HEK293T (cell line): ENCODE measurements around the gene OLFM2.

ENCODE experiments used
- ARNT ChIP-seq: fragments of 450-650 bp; IDR thresholded peaks from 2 replicates; pipeline ENCODE4 v1.6.1; 2017; ENCODE audit warnings: mild to moderate bottlenecking
- BHLHE40 ChIP-seq: fragments of 450-650 bp; IDR thresholded peaks from 2 replicates; pipeline ENCODE4 v1.6.1; 2016; ENCODE audit warnings: mild to moderate bottlenecking, moderate library complexity, borderline replicate concordance
- FOXA1 ChIP-seq: fragments of 450-650 bp; IDR thresholded peaks from 2 replicates; pipeline ENCODE4 v1.6.1; 2016; ENCODE audit warnings: mild to moderate bottlenecking
- FOXM1 ChIP-seq: fragments of 450-650 bp; IDR thresholded peaks from 2 replicates; pipeline ENCODE4 v1.6.1; 2017; ENCODE audit warnings: mild to moderate bottlenecking, borderline replicate concordance

DNA sequence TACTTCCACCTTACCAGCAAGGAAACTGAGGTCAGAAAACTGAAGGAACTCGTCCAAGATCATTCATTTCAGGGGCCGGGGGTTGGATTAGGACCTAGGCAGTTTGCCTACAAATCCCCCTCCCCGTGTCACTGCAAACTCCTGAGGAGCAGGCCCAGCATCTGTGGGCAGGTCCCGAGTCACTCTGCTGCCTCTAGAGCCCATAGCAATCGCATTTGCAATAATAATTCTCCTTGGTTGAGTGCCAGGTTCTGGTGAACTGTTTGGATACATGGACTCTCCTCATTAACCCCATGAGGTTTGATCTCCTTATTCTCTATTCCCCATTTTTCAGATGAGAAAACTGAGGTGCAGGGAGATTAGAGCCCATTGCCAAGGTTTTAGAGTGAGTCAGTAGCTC lies 100.3 kb downstream of the OLFM2 start:
- TF ChIP-seq FOXM1, result no peak
- TF ChIP-seq ARNT, result no peak
- no peak for TF ChIP-seq BHLHE40
- TF ChIP-seq FOXA1, result no peak
